SK-N-SH (cell line): Measurements from ENCODE around the gene KCNJ5.
"Not testable (repeated sequence)": the region's sequence is repeated elsewhere in the genome, so short reads cannot be mapped to it uniquely, and the experiment has no call there.

Experiments used
- RAD21 ChIP-seq: IDR thresholded peaks from 2 replicates; pipeline ENCODE4 v1.6.1; 2012; ENCODE audit warnings: mild to moderate bottlenecking, low read length
- SMC3 ChIP-seq: IDR thresholded peaks from 2 replicates; pipeline ENCODE4 v1.6.1; 2012; ENCODE audit warnings: low read depth, low read length, improper control_type of control experiment
- TEAD4 ChIP-seq: IDR thresholded peaks from 2 replicates; pipeline ENCODE4 v1.4.0; 2012; ENCODE audit warnings: mild to moderate bottlenecking, borderline replicate concordance; ENCODE audit not compliant: insufficient read depth
- TF ChIP-seq, protein P1 (sequence below): fragments of 200-600 bp; sonication (generic); IDR thresholded peaks from 2 replicates; pipeline ENCODE4 v1.6.1; 2017; ENCODE audit warnings: antibody characterized with exemption, mild to moderate bottlenecking, moderate library complexity

DNA sequence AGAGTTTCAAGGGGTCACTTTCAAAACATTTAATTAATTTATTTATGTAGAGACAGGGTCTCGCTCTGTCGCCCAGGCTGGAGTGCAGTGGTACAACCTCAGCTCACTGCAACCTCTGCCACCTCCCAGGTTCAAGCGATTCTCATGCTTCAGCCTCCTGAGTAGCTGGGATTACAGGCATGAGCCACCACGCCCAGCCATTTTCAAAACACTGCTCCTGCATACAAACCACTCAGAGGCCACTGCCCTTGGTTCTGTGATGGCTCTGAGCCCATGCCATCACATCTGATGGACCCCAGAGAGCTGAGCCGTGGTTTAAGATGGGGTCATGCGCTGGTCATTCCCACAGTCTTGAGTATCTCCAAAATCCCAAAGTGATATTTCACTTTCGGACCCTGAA is 28.5 kb downstream of the KCNJ5 start:
- TF ChIP-seq, protein P1, sequence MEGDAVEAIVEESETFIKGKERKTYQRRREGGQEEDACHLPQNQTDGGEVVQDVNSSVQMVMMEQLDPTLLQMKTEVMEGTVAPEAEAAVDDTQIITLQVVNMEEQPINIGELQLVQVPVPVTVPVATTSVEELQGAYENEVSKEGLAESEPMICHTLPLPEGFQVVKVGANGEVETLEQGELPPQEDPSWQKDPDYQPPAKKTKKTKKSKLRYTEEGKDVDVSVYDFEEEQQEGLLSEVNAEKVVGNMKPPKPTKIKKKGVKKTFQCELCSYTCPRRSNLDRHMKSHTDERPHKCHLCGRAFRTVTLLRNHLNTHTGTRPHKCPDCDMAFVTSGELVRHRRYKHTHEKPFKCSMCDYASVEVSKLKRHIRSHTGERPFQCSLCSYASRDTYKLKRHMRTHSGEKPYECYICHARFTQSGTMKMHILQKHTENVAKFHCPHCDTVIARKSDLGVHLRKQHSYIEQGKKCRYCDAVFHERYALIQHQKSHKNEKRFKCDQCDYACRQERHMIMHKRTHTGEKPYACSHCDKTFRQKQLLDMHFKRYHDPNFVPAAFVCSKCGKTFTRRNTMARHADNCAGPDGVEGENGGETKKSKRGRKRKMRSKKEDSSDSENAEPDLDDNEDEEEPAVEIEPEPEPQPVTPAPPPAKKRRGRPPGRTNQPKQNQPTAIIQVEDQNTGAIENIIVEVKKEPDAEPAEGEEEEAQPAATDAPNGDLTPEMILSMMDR: not testable (repeated sequence)
- TF ChIP-seq RAD21, SMC3, TEAD4: not testable (repeated sequence)
